Left lung (tissue), 10 donors: ENCODE data around the gene SLK. TPM values are rescaled to one million over a fixed set of nuclear protein-coding genes. Genes with fewer than 3 reads are reported as not detected.
A peak's percentile ranks its signal among the peaks of the same experiment; 100 is the strongest.

ENCODE experiments used
- ATAC-seq: fragments of 200-7000 bp; cut with Tn5 transposase; one replicate; pipeline ENCODE4 v1.9.1; 2020; ENCODE audit warnings: moderate library complexity
- DNase-seq, 4 donors: peaks; one replicate each; pipeline ENCODE4 v3.0.0-alpha.2; 2013 to 2020
- H3K27ac ChIP-seq, 2 donors: fragments of 200-600 bp; sonication (generic) in 1 of 2; one replicate each; pipeline versions ENCODE4 v1.5.0 to v1.8.0; 2020 to 2021
- H3K27me3 ChIP-seq, 2 donors: fragments of 200-600 bp; sonication (generic) in 1 of 2; one replicate each; pipeline versions ENCODE4 v1.5.0 to v1.8.0; 2020 to 2021
- H3K36me3 ChIP-seq, 2 donors: fragments of 200-600 bp; sonication (generic) in 1 of 2; one replicate each; pipeline versions ENCODE4 v1.5.0 to v1.8.0; 2020 to 2021
- H3K4me1 ChIP-seq, 2 donors: fragments of 200-600 bp; one replicate each; pipeline ENCODE4 v1.8.0; 2021
- H3K4me3 ChIP-seq, 2 donors: fragments of 200-600 bp; sonication (generic) in 1 of 2; one replicate each; pipeline versions ENCODE4 v1.5.0 to v1.8.0; 2020 to 2021; ENCODE audit warnings: mild to moderate bottlenecking in 1 of 2
- H3K9me3 ChIP-seq, 2 donors: fragments of 200-600 bp; sonication (generic) in 1 of 2; one replicate each; pipeline versions ENCODE4 v1.5.0 to v1.8.0; 2020 to 2021
- intact Hi-C, 2 donors: fragments of 100-400 bp; cut with DNase I; formaldehyde crosslinking; loops; one replicate each; pipeline versions ENCODE4 v1.11.2 to v1.14.2; 2022
- polyA plus RNA-seq, 6 donors: library from polyadenylated mRNA; unstranded; fragments of 120-200 nt; gene quantifications; one replicate each; pipeline ENCODE4 v1.2.1, GENCODE V29; 2013; ENCODE audit not compliant: insufficient read length in 6 of 6
- total RNA-seq, 2 donors: library from RNA; stranded (reverse); fragmentation: NEBNext Ultra II Directional; extraction: Animal tissue kit (Norgen Biotek cat#: 25700); gene quantifications; one replicate each; pipeline ENCODE4 v1.2.1, GENCODE V29; 2021
- TF ChIP-seq, protein P1 (sequence below), 2 donors: fragments of 200-600 bp; sonication (generic) in 1 of 2; IDR thresholded peaks; one replicate each; pipeline versions ENCODE4 v1.5.0 to v1.8.0; 2021; ENCODE audit warnings: antibody characterized with exemption in 2 of 2
- donor health status: DM: no; HTN: yes; CAD: no.
- donor health status: DM: no; HTN: no; CAD: no.

SLK gene
- total and polyA plus RNA-seq, 8 donors: 52.1 to 68.1 (median 63.2) TPM

DNA sequence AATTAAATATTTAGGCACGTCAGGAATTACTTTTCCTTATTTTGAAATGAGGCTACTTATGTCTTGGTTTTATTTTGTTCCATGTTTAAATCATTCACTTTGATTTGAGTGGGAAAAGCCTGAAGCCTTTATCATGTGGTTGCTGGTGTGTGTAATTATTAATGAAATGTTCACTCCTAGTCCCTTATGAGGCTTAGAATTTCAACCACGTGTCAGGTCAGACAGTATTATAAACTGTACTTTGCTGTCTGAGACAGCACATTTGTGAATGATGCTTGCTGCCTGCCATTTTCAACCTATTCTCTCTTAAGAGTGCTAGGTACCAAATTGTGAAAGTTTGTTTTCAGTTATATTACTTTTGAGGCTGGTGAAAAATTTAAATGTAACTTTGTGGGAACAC lies 59.8 kb downstream of the SLK start:
- H3K9me3 ChIP-seq: no peaks in the 10 kb centered on the region
- intact Hi-C loops: no loop called here
- DNase-seq (no peak), ATAC-seq (no peak)
- H3K27me3 ChIP-seq: no peaks in the 10 kb centered on the region
- H3K4me3 ChIP-seq: no peak overlapping the region
- no peak overlapping the region for H3K27ac ChIP-seq
- TF ChIP-seq, protein P1, sequence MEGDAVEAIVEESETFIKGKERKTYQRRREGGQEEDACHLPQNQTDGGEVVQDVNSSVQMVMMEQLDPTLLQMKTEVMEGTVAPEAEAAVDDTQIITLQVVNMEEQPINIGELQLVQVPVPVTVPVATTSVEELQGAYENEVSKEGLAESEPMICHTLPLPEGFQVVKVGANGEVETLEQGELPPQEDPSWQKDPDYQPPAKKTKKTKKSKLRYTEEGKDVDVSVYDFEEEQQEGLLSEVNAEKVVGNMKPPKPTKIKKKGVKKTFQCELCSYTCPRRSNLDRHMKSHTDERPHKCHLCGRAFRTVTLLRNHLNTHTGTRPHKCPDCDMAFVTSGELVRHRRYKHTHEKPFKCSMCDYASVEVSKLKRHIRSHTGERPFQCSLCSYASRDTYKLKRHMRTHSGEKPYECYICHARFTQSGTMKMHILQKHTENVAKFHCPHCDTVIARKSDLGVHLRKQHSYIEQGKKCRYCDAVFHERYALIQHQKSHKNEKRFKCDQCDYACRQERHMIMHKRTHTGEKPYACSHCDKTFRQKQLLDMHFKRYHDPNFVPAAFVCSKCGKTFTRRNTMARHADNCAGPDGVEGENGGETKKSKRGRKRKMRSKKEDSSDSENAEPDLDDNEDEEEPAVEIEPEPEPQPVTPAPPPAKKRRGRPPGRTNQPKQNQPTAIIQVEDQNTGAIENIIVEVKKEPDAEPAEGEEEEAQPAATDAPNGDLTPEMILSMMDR (IDR thresholded peaks at IDR 0.05): no peak
- peaks cover 0 to 70% of the 10 kb centered on the region in 2 donors for H3K36me3 ChIP-seq
- H3K4me1 ChIP-seq: peaks cover 0 to 11% of the 10 kb centered on the region in 2 donors

DNA sequence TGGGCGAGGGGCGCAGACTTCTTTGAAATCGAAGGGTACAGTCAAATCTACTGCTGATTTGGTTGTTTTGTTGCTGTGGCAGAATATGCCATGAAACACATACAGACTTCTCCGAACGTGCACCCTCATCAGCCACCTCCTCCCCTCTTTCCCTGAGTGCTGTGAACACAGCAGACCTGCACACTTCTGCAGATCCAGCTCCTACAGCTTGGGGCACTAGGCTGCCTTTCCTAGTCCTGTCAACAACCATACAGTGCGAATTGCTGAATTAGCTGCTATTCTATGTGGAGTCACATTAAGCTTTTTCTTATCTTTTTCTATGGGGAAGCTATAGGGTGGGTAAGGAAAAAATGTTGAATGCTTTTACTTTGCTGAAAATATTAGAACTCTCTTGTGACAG lies 61.2 kb downstream of the SLK start:
- Histone ChIP-seq H3K4me1 (peaks cover 0 to 14% of the 10 kb centered on the region in 2 donors), H3K36me3 (peaks cover 0 to 68% of the 10 kb centered on the region in 2 donors), H3K27me3 (no peaks in the 10 kb centered on the region), H3K4me3 (no peak overlapping the region), H3K9me3 (no peaks in the 10 kb centered on the region), H3K27ac (no peak overlapping the region)
- ATAC-seq (peak; percentile 70), DNase-seq (peak in 1 of 4 donors; percentile 51)
- intact Hi-C loops: no loop called here
- TF ChIP-seq, protein P1 (IDR thresholded peaks at IDR 0.05): no peak

GRCh38 chr10:104028823-104029520 lies 62.0 kb downstream of the SLK start:
- Histone ChIP-seq H3K4me1 (peaks cover 0 to 14% of the 10 kb centered on the region in 2 donors), H3K4me3 (no peak overlapping the region), H3K27ac (no peak overlapping the region), H3K9me3 (no peaks in the 10 kb centered on the region), H3K36me3 (peaks cover 0 to 67% of the 10 kb centered on the region in 2 donors), H3K27me3 (no peaks in the 10 kb centered on the region)
- TF ChIP-seq, protein P1 (IDR thresholded peaks at IDR 0.05): no peak
- no peak for DNase-seq
- intact Hi-C loops: no loop called here
- no peak for ATAC-seq

DNA sequence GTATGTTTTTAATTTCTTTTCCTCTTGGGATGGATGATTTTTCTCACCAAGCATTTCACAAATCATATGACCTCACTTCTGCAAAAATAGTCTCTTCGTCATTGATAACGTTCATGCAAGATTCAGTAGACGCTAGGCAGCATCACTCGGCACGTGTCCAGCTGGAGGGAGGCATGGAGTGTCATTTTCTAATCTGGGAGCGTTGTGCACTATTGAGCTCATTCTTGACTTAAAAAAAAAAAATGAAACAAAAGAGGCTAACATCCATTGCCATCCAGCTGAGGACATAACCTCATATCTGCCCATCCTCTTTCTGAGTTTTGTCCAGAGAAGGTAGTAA lies 62.6 kb downstream of the SLK start:
- TF ChIP-seq, protein P1 (IDR thresholded peaks at IDR 0.05): no peak
- ATAC-seq: no peak
- peaks cover 0 to 65% of the 10 kb centered on the region in 2 donors for H3K36me3 ChIP-seq
- DNase-seq: no peak
- H3K27me3 ChIP-seq: no peaks in the 10 kb centered on the region
- H3K27ac ChIP-seq: no peak overlapping the region
- H3K4me3 ChIP-seq: no peak overlapping the region
- H3K4me1 ChIP-seq: peaks cover 0 to 14% of the 10 kb centered on the region in 2 donors
- intact Hi-C loops: no loop called here
- no peaks in the 10 kb centered on the region for H3K9me3 ChIP-seq

DNA sequence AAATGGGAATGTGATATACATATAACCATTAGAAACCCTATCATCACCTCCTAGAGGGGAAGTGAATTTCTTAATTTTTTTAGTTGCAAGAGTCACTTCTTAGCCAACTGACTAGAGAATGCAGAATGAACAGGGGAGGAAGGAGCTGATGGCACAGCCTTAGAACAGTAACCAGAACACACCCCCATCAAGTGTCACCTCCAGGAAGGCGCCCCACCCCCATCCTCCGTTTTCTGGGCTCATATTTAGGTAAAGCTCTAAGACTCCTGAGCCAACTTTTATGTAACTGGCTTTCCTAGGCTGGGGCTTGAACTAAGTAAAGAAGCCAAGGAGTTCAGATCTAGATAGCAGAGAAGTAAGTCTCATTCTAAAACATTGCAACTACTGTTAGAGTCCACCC lies 64.7 kb downstream of the SLK start:
- DNase-seq (no peak), ATAC-seq (no peak)
- no peak overlapping the region for H3K4me3 ChIP-seq
- H3K27ac ChIP-seq: peak overlapping the region in 1 of 2 donors; percentile 62
- intact Hi-C loops: no loop called here
- H3K36me3 ChIP-seq: peaks cover 0 to 46% of the 10 kb centered on the region in 2 donors
- TF ChIP-seq, protein P1 (IDR thresholded peaks at IDR 0.05): no peak
- peaks cover 0 to 11% of the 10 kb centered on the region in 2 donors for H3K4me1 ChIP-seq
- H3K27me3 ChIP-seq: no peaks in the 10 kb centered on the region
- H3K9me3 ChIP-seq: no peaks in the 10 kb centered on the region
